Astrocyte (in vitro differentiated cells and primary cell): ENCODE data around the gene PAAF1. TPM values are rescaled to one million over a fixed set of nuclear protein-coding genes. Genes with fewer than 3 reads are reported as not detected.

Source experiments
- DNase-seq: peaks from one replicate; pipeline ENCODE4 v3.0.0-alpha.2; 2010; ENCODE audit warnings: low read depth
- FAIRE-seq: peaks from 2 replicates; lab custom pipeline; 2011; peaks lifted over from hg19 to GRCh38; lab: Jason Lieb, UNC
- H2AFZ ChIP-seq: 2 replicates; pipeline ENCODE4 v1.6.0; 2012; ENCODE audit warnings: low read depth, low read length, inconsistent platforms
- H3K27ac ChIP-seq: 2 replicates; pipeline ENCODE4 v1.5.1; 2011; ENCODE audit warnings: low read depth, low read length, inconsistent platforms
- H3K27me3 ChIP-seq: 2 replicates; pipeline ENCODE4 v1.6.0; 2011; ENCODE audit warnings: low read length, inconsistent platforms; ENCODE audit not compliant: insufficient read depth
- H3K36me3 ChIP-seq: 2 replicates; pipeline ENCODE4 v1.5.1; 2011; ENCODE audit warnings: low read length, inconsistent platforms; ENCODE audit not compliant: insufficient read depth
- H3K4me1 ChIP-seq: 2 replicates; pipeline ENCODE4 v1.5.1; 2011; ENCODE audit warnings: low read length, inconsistent platforms; ENCODE audit not compliant: insufficient read depth
- H3K4me2 ChIP-seq: 2 replicates; pipeline ENCODE4 v1.6.0; 2012; ENCODE audit warnings: low read length, inconsistent platforms
- H3K4me3 ChIP-seq: 2 replicates; pipeline ENCODE4 v1.5.1; 2011; ENCODE audit warnings: low read depth, mild to moderate bottlenecking, low read length, inconsistent platforms; ENCODE audit not compliant: insufficient read depth
- H3K79me2 ChIP-seq: 2 replicates; pipeline ENCODE4 v1.6.0; 2012; ENCODE audit warnings: mild to moderate bottlenecking, low read length, inconsistent platforms; ENCODE audit not compliant: insufficient read depth
- H3K9ac ChIP-seq: 2 replicates; pipeline ENCODE4 v1.6.0; 2012; ENCODE audit warnings: mild to moderate bottlenecking, low read length, inconsistent platforms
- H3K9me3 ChIP-seq: 2 replicates; pipeline ENCODE4 v1.5.1; 2012; ENCODE audit warnings: low read depth, mild to moderate bottlenecking, low read length, inconsistent platforms; ENCODE audit not compliant: insufficient read depth
- H4K20me1 ChIP-seq: 2 replicates; pipeline ENCODE4 v1.6.0; 2012; ENCODE audit warnings: low read length, inconsistent platforms; ENCODE audit not compliant: insufficient read depth
- H3K27ac Mint-ChIP-seq: one replicate; pipeline ENCODE4 v1.8.0; 2021; ENCODE audit warnings: mild to moderate bottlenecking, mixed read lengths; ENCODE audit not compliant: unreplicated experiment
- H3K27me3 Mint-ChIP-seq: one replicate; pipeline ENCODE4 v1.8.0; 2021; ENCODE audit warnings: low read depth, mixed read lengths; ENCODE audit not compliant: unreplicated experiment
- H3K36me3 Mint-ChIP-seq: one replicate; pipeline ENCODE4 v1.8.0; 2021; ENCODE audit warnings: low read depth, mixed read lengths; ENCODE audit not compliant: unreplicated experiment
- H3K4me1 Mint-ChIP-seq: one replicate; pipeline ENCODE4 v1.8.0; 2021; ENCODE audit warnings: low read depth, mixed read lengths; ENCODE audit not compliant: unreplicated experiment
- H3K4me3 Mint-ChIP-seq: one replicate; pipeline ENCODE4 v1.8.0; 2021; ENCODE audit warnings: mild to moderate bottlenecking, moderate library complexity, mixed read lengths; ENCODE audit not compliant: unreplicated experiment
- H3K9me3 Mint-ChIP-seq: one replicate; pipeline ENCODE4 v1.8.0; 2021; ENCODE audit warnings: mild to moderate bottlenecking, mixed read lengths; ENCODE audit not compliant: unreplicated experiment
- CTCF ChIP-seq: IDR thresholded peaks from 2 replicates; pipeline ENCODE4 v1.5.1; 2011; ENCODE audit warnings: low read depth, mild to moderate bottlenecking, inconsistent platforms, low read length, moderate library complexity; ENCODE audit not compliant: insufficient read depth
- EZH2 ChIP-seq: IDR thresholded peaks from 2 replicates; pipeline ENCODE4 v1.6.1; 2012; ENCODE audit warnings: mild to moderate bottlenecking, low read length, inconsistent platforms; ENCODE audit not compliant: insufficient read depth
- total RNA-seq: library from RNA; stranded (reverse); gene quantifications from 2 replicates; pipeline ENCODE4 v1.2.1, GENCODE V29; 2021

PAAF1 gene
- total RNA-seq, 1 donor from 2014 or later: 14.2 TPM

DNA sequence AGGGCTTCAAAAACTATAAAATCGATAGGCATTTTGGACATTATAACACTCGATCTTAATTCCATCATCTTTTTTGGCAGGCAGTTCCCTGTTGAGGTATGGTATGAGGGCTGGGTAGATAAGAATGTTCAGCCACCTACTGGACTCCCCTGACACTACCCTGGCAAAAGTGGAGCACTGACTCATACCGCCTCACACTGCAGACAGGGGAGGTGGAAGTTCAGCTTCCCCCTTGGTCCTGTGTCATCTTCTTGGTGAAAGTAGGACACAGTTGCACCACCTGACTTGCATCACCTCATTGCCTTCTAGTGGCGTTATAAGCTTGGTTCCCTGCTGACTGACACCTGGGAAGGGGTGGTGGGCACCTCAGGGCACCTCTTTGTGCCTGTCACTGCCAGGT, 30.4 kb downstream of the PAAF1 start:
- Histone ChIP-seq H3K27ac (no peak overlapping the region), H3K4me1 (no peaks in the 10 kb centered on the region), H3K4me3 (no peak overlapping the region), H2AFZ (no peak overlapping the region), H3K79me2 (no peaks in the 10 kb centered on the region), H3K9me3 (no peaks in the 10 kb centered on the region), H3K36me3 (peaks cover 6% of the 10 kb centered on the region), H3K27me3 (no peaks in the 10 kb centered on the region), H3K9ac (no peak overlapping the region), H3K4me2 (no peak overlapping the region), H4K20me1 (no peaks in the 10 kb centered on the region)
- TF ChIP-seq EZH2 (no peak), CTCF (peak; percentile 13)
- no peak overlapping the region for H3K4me3 Mint-ChIP-seq
- H3K9me3 Mint-ChIP-seq: no peaks in the 10 kb centered on the region
- no peaks in the 10 kb centered on the region for H3K4me1 Mint-ChIP-seq
- DNase-seq (peak; percentile 31), FAIRE-seq (no peak)
- peaks cover 10% of the 10 kb centered on the region for H3K36me3 Mint-ChIP-seq
- H3K27me3 Mint-ChIP-seq: no peaks in the 10 kb centered on the region
- H3K27ac Mint-ChIP-seq: no peak overlapping the region

DNA sequence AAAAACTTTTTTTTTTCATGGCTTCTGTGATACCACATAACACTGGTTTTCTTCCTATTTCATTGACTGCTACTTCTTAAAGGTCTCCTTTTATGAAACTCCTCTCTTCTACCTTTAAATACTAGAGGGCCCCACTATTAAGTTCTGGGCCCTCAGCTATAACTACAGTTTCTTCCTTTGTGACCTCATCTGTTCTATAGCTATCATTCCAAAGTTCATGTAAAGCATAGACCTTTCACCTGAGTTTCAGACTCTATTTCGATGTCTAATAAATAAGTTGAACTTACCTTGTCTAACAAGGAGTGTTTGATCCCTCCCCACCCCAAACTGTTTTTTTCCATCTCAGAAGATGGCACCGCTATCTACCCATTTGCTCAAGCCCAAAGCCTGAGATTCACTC, 35.2 kb downstream of the PAAF1 start:
- FAIRE-seq: no peak
- no peak overlapping the region for H3K4me2 ChIP-seq
- TF ChIP-seq EZH2 (no peak), CTCF (no peak)

DNA sequence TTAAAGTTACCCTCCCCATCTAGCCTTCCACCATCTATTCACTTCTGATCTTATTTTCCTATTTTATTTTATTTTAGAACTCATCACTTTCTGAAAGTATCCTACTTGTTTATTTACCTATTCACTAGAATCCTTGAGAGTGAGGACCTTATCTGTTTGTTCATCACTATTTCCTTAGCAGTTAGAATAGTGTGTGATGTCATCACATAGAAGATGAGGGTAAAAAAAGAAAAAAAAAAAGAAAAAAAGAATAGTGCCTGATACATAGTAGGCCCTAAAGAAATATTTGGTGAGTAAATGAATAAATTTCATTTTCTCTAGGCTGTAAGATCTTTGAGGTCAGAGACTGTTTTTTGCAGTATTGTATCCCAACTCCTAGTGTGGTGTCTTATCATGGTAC, 36.7 kb downstream of the PAAF1 start:
- no peak overlapping the region for H3K27ac ChIP-seq
- H4K20me1 ChIP-seq: no peaks in the 10 kb centered on the region
- Mint-ChIP-seq H3K27me3 (no peaks in the 10 kb centered on the region), H3K9me3 (no peaks in the 10 kb centered on the region), H3K36me3 (peaks cover 15% of the 10 kb centered on the region), H3K4me3 (no peak overlapping the region), H3K27ac (no peak overlapping the region), H3K4me1 (no peaks in the 10 kb centered on the region)
- H2AFZ ChIP-seq: no peak overlapping the region
- DNase-seq (no peak), FAIRE-seq (no peak)
- no peaks in the 10 kb centered on the region for H3K79me2 ChIP-seq
- H3K4me3 ChIP-seq: no peak overlapping the region
- H3K36me3 ChIP-seq: peaks cover 13% of the 10 kb centered on the region
- H3K4me2 ChIP-seq: no peak overlapping the region
- H3K9me3 ChIP-seq: no peaks in the 10 kb centered on the region
- H3K9ac ChIP-seq: no peak overlapping the region
- no peaks in the 10 kb centered on the region for H3K27me3 ChIP-seq
- no peaks in the 10 kb centered on the region for H3K4me1 ChIP-seq
- TF ChIP-seq EZH2 (no peak), CTCF (no peak)

More for the DNA sequence above, 35.2 kb downstream of the PAAF1 start:
- no peak overlapping the region for H3K4me3 ChIP-seq
- no peaks in the 10 kb centered on the region for H4K20me1 ChIP-seq
- Mint-ChIP-seq H3K27me3 (no peaks in the 10 kb centered on the region), H3K4me1 (no peaks in the 10 kb centered on the region), H3K9me3 (no peaks in the 10 kb centered on the region), H3K4me3 (no peak overlapping the region), H3K36me3 (peaks cover 11% of the 10 kb centered on the region), H3K27ac (no peak overlapping the region)
- H3K4me1 ChIP-seq: no peaks in the 10 kb centered on the region
- H3K36me3 ChIP-seq: peaks cover 9% of the 10 kb centered on the region
- DNase-seq: no peak
- H3K9ac ChIP-seq: no peak overlapping the region
- no peaks in the 10 kb centered on the region for H3K79me2 ChIP-seq
- H3K9me3 ChIP-seq: no peaks in the 10 kb centered on the region
- no peak overlapping the region for H2AFZ ChIP-seq
- H3K27me3 ChIP-seq: no peaks in the 10 kb centered on the region
- H3K27ac ChIP-seq: no peak overlapping the region
